Measurements from ENCODE around the gene TERT.
"Not testable (repeated sequence)": the region's sequence is repeated elsewhere in the genome, so short reads cannot be mapped to it uniquely, and the experiment has no call there.

TERT gene

DNA sequence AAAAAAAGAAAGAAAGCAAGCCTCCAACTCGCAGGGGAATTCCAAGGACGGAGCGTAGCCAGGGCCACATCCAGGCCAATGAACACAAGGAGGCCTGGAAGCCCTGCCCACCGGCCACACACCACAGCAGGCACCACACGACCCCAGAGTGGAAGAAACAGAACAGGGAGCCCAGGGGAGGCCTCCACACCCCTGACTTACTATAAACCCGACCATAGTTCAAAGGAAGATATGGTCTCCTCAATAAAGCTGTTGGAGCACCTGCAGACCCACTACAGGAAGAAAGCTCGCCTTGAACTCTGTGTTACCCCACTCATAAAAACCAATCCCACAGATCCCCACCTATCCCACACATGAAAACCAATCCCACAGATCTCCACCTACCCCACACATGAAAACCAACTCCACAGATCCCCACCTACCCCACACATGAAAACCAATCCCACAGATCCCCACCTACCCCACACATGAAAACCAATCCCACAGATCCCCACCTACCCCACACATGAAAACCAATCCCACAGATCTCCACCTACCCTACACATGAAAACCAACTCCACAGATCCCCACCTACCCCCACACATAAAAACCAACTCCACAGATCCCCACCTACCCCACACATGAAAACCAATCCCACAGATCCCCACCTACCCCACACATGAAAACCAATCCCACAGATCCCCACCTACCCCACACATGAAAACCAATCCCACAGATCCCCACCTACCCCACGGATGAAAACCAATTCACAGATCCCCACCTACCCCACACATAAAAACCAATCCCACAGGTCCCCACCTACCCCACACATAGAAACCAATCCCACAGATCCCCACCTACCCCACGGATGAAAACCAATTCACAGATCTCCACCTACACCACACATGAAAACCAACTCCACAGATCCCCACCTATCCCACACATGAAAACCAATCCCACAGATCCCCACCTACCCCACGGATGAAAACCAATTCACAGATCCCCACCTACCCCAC is 19.2 kb downstream of the TERT start:
- WGBS (ENCODE audit: extremely low coverage, insufficient coverage, insufficient read length), result 100% methylated on average over 1 of the region's 10 CpGs
- H3K9me3 ChIP-seq (ENCODE audit: insufficient read depth, low read depth, low read length), result peaks cover 19% of the 10 kb centered on the region
- not testable (repeated sequence) for H3K18ac ChIP-seq (ENCODE audit: low read length); H3K9ac ChIP-seq (ENCODE audit: low read length); H3K79me1 ChIP-seq (ENCODE audit: low read length); H2BK120ac ChIP-seq (ENCODE audit: insufficient read depth, low read length, poor library complexity); H3K4me2 ChIP-seq (ENCODE audit: low read length); H3K4ac ChIP-seq (ENCODE audit: low read depth, low read length); H3K27ac ChIP-seq (ENCODE audit: low read depth, low read length); H3K4me1 ChIP-seq (ENCODE audit: control insufficient read depth in 1 of 2, insufficient read depth in 2 of 2, low read length in 2 of 2); H4K91ac ChIP-seq (ENCODE audit: low read depth, low read length); H2BK12ac ChIP-seq (ENCODE audit: low read length); H3K79me2 ChIP-seq (ENCODE audit: control insufficient read depth, insufficient read depth, low read length, poor library complexity); H3K36me3 ChIP-seq (ENCODE audit: control insufficient read depth in 1 of 2, insufficient read depth in 2 of 2, low read length in 2 of 2); H3K27me3 ChIP-seq (ENCODE audit: insufficient read depth, low read length); H3K4me3 ChIP-seq (ENCODE audit: low read depth, low read length); DNase-seq; H3K23ac ChIP-seq (ENCODE audit: low read length); H4K8ac ChIP-seq (ENCODE audit: low read depth, low read length); H2AFZ ChIP-seq (ENCODE audit: insufficient read depth, low read length, poor library complexity); H2AK5ac ChIP-seq (ENCODE audit: low read length); H3K14ac ChIP-seq (ENCODE audit: low read length); H2BK5ac ChIP-seq (ENCODE audit: low read depth, low read length, poor library complexity); H4K12ac ChIP-seq (ENCODE audit: low read depth, low read length)

DNA sequence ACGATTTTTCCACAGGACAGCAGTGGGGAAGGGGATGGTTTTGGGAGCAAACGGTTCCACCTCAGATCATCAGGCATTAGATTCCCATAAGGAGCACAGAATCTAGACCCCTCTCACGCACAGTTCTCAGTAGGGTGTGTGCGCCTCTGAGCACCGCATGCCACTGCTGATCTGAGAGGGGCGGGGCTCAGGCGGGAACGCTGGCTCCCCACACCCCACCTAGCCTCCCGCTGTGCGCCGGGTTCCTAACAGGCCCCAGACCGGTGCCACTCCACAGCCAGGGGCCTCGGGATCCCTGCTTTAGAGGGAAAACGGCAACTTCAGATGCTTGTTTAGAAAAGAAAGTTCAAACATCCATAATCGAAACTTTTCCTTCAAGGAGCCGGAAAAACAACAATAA is 20.4 kb downstream of the TERT start:
- Histone ChIP-seq H3K27ac (ENCODE audit: low read depth, low read length) (no peak overlapping the region), H3K9ac (ENCODE audit: low read length) (no peak overlapping the region), H3K4me2 (ENCODE audit: low read length) (no peak overlapping the region), H2BK12ac (ENCODE audit: low read length) (no peak overlapping the region), H2AFZ (ENCODE audit: insufficient read depth, low read length, poor library complexity) (no peak overlapping the region), H3K4ac (ENCODE audit: low read depth, low read length) (no peak overlapping the region), H2BK5ac (ENCODE audit: low read depth, low read length, poor library complexity) (no peak overlapping the region), H3K36me3 (ENCODE audit: control insufficient read depth in 1 of 2, insufficient read depth in 2 of 2, low read length in 2 of 2) (no peaks in the 10 kb centered on the region), H4K12ac (ENCODE audit: low read depth, low read length) (no peak overlapping the region), H3K14ac (ENCODE audit: low read length) (no peak overlapping the region), H4K91ac (ENCODE audit: low read depth, low read length) (no peak overlapping the region), H3K27me3 (ENCODE audit: insufficient read depth, low read length) (no peaks in the 10 kb centered on the region), H2AK5ac (ENCODE audit: low read length) (no peak overlapping the region), H3K4me3 (ENCODE audit: low read depth, low read length) (no peak overlapping the region), H3K4me1 (ENCODE audit: control insufficient read depth in 1 of 2, insufficient read depth in 2 of 2, low read length in 2 of 2) (no peaks in the 10 kb centered on the region), H2BK120ac (ENCODE audit: insufficient read depth, low read length, poor library complexity) (no peak overlapping the region), H3K79me2 (ENCODE audit: control insufficient read depth, insufficient read depth, low read length, poor library complexity) (no peaks in the 10 kb centered on the region), H3K9me3 (ENCODE audit: insufficient read depth, low read depth, low read length) (peaks cover 21% of the 10 kb centered on the region), H3K23ac (ENCODE audit: low read length) (no peak overlapping the region), H3K79me1 (ENCODE audit: low read length) (no peaks in the 10 kb centered on the region), H4K8ac (ENCODE audit: low read depth, low read length) (no peak overlapping the region), H3K18ac (ENCODE audit: low read length) (no peak overlapping the region)
- no CpG with 5 or more reads among the region's 16 CpGs for WGBS (ENCODE audit: extremely low coverage, insufficient coverage, insufficient read length)
- DNase-seq, result no peak

DNA sequence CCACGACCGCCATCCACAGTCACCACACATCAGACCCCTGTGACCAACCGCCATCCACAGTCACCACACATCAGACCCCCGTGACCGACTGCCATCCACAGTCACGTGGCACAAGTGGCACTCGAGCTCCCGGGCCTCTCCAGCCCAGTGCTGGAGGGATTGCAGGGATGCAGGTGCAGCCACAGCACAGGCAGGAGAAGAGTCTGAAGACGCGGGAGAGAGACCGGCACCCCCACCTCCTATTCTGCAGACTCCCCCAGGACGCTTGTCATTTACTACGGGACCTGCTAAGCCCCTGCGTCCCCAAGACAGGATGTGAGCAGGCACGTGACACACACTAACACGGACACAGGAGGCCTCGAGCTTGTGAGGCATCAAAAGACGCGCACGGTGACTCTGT is 21.1 kb downstream of the TERT start:
- no peak overlapping the region for H2AFZ ChIP-seq (ENCODE audit: insufficient read depth, low read length, poor library complexity)
- peaks cover 21% of the 10 kb centered on the region for H3K9me3 ChIP-seq (ENCODE audit: insufficient read depth, low read depth, low read length)
- no peak overlapping the region for H2BK5ac ChIP-seq (ENCODE audit: low read depth, low read length, poor library complexity)
- H4K12ac ChIP-seq (ENCODE audit: low read depth, low read length), result no peak overlapping the region
- H2BK120ac ChIP-seq (ENCODE audit: insufficient read depth, low read length, poor library complexity), result no peak overlapping the region
- no peaks in the 10 kb centered on the region for H3K27me3 ChIP-seq (ENCODE audit: insufficient read depth, low read length)
- H3K4me2 ChIP-seq (ENCODE audit: low read length), result no peak overlapping the region
- H4K91ac ChIP-seq (ENCODE audit: low read depth, low read length), result no peak overlapping the region
- H3K27ac ChIP-seq (ENCODE audit: low read depth, low read length), result no peak overlapping the region
- H3K79me2 ChIP-seq (ENCODE audit: control insufficient read depth, insufficient read depth, low read length, poor library complexity), result no peaks in the 10 kb centered on the region
- no peak overlapping the region for H3K18ac ChIP-seq (ENCODE audit: low read length)
- H3K23ac ChIP-seq (ENCODE audit: low read length), result no peak overlapping the region
- no peaks in the 10 kb centered on the region for H3K79me1 ChIP-seq (ENCODE audit: low read length)
- no peak overlapping the region for H3K14ac ChIP-seq (ENCODE audit: low read length)
- no peak overlapping the region for H2AK5ac ChIP-seq (ENCODE audit: low read length)
- H3K4ac ChIP-seq (ENCODE audit: low read depth, low read length), result no peak overlapping the region
- H3K4me3 ChIP-seq (ENCODE audit: low read depth, low read length), result no peak overlapping the region
- no peak overlapping the region for H3K9ac ChIP-seq (ENCODE audit: low read length)
- no peaks in the 10 kb centered on the region for H3K36me3 ChIP-seq (ENCODE audit: control insufficient read depth in 1 of 2, insufficient read depth in 2 of 2, low read length in 2 of 2)
- H2BK12ac ChIP-seq (ENCODE audit: low read length), result no peak overlapping the region
- no peak overlapping the region for H4K8ac ChIP-seq (ENCODE audit: low read depth, low read length)
- H3K4me1 ChIP-seq (ENCODE audit: control insufficient read depth in 1 of 2, insufficient read depth in 2 of 2, low read length in 2 of 2), result no peaks in the 10 kb centered on the region
- WGBS (ENCODE audit: extremely low coverage, insufficient coverage, insufficient read length), result no CpG with 5 or more reads among the region's 20 CpGs
- no peak for DNase-seq

DNA sequence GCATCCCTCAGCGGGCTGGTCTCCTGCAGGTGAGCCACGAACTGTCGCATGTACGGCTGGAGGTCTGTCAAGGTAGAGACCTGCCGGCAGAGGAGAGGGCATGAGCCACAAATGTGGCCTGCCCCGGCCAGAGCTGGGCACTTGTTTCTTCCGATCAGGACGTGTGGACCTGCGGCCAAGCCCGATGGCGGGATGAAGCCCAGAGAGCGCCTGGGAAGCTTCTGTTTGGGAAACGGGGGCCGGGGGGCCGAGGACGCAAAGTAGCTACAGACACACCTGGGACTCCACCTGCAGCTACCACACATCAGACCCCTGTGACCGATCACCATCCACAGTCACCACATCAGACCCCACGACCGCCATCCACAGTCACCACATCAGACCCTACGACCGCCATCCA is 22.7 kb downstream of the TERT start:
- WGBS (ENCODE audit: extremely low coverage, insufficient coverage, insufficient read length), result no CpG with 5 or more reads among the region's 21 CpGs
- no peak overlapping the region for H3K4ac ChIP-seq (ENCODE audit: low read depth, low read length)
- H3K27me3 ChIP-seq (ENCODE audit: insufficient read depth, low read length), result no peaks in the 10 kb centered on the region
- no peaks in the 10 kb centered on the region for H3K4me1 ChIP-seq (ENCODE audit: control insufficient read depth in 1 of 2, insufficient read depth in 2 of 2, low read length in 2 of 2)
- H4K8ac ChIP-seq (ENCODE audit: low read depth, low read length), result no peak overlapping the region
- no peak overlapping the region for H3K14ac ChIP-seq (ENCODE audit: low read length)
- H3K79me1 ChIP-seq (ENCODE audit: low read length), result no peaks in the 10 kb centered on the region
- peaks cover 21% of the 10 kb centered on the region for H3K9me3 ChIP-seq (ENCODE audit: insufficient read depth, low read depth, low read length)
- no peaks in the 10 kb centered on the region for H3K36me3 ChIP-seq (ENCODE audit: control insufficient read depth in 1 of 2, insufficient read depth in 2 of 2, low read length in 2 of 2)
- H2BK5ac ChIP-seq (ENCODE audit: low read depth, low read length, poor library complexity), result no peak overlapping the region
- DNase-seq, result no peak
- H2BK120ac ChIP-seq (ENCODE audit: insufficient read depth, low read length, poor library complexity), result no peak overlapping the region
- H4K12ac ChIP-seq (ENCODE audit: low read depth, low read length), result no peak overlapping the region
- no peak overlapping the region for H3K18ac ChIP-seq (ENCODE audit: low read length)
- H3K4me2 ChIP-seq (ENCODE audit: low read length), result no peak overlapping the region
- no peak overlapping the region for H3K4me3 ChIP-seq (ENCODE audit: low read depth, low read length)
- no peak overlapping the region for H2AFZ ChIP-seq (ENCODE audit: insufficient read depth, low read length, poor library complexity)
- H3K27ac ChIP-seq (ENCODE audit: low read depth, low read length), result no peak overlapping the region
- no peak overlapping the region for H2BK12ac ChIP-seq (ENCODE audit: low read length)
- no peak overlapping the region for H2AK5ac ChIP-seq (ENCODE audit: low read length)
- no peak overlapping the region for H3K9ac ChIP-seq (ENCODE audit: low read length)
- no peak overlapping the region for H3K23ac ChIP-seq (ENCODE audit: low read length)
- no peaks in the 10 kb centered on the region for H3K79me2 ChIP-seq (ENCODE audit: control insufficient read depth, insufficient read depth, low read length, poor library complexity)
- H4K91ac ChIP-seq (ENCODE audit: low read depth, low read length), result no peak overlapping the region

All from trophoblast cell (in vitro differentiated cells and primary cell).